Measurements from ENCODE around the gene CRYGB. TPM values are rescaled to one million over a fixed set of nuclear protein-coding genes. Genes with fewer than 3 reads are reported as not detected.

Gene CRYGB
- total and polyA plus RNA-seq, 2 of the 13 experiments (the other 11 are each of a cell fraction or from before 2014, with no cell fraction given), result not detected

- TF ChIP-seq, protein P1, sequence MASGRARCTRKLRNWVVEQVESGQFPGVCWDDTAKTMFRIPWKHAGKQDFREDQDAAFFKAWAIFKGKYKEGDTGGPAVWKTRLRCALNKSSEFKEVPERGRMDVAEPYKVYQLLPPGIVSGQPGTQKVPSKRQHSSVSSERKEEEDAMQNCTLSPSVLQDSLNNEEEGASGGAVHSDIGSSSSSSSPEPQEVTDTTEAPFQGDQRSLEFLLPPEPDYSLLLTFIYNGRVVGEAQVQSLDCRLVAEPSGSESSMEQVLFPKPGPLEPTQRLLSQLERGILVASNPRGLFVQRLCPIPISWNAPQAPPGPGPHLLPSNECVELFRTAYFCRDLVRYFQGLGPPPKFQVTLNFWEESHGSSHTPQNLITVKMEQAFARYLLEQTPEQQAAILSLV (CRISPR knock-in tag; IDR thresholded peaks at IDR 0.05; ENCODE audit: borderline replicate concordance), result no peak
- TF ChIP-seq, protein P2, sequence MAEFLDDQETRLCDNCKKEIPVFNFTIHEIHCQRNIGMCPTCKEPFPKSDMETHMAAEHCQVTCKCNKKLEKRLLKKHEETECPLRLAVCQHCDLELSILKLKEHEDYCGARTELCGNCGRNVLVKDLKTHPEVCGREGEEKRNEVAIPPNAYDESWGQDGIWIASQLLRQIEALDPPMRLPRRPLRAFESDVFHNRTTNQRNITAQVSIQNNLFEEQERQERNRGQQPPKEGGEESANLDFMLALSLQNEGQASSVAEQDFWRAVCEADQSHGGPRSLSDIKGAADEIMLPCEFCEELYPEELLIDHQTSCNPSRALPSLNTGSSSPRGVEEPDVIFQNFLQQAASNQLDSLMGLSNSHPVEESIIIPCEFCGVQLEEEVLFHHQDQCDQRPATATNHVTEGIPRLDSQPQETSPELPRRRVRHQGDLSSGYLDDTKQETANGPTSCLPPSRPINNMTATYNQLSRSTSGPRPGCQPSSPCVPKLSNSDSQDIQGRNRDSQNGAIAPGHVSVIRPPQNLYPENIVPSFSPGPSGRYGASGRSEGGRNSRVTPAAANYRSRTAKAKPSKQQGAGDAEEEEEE (CRISPR knock-in tag; IDR thresholded peaks at IDR 0.05; ENCODE audit: borderline replicate concordance), result no peak
- TF ChIP-seq ZNF570 (CRISPR knock-in tag; IDR thresholded peaks at IDR 0.05; ENCODE audit: borderline replicate concordance) (no peak), TBX2 (CRISPR knock-in tag; IDR thresholded peaks at IDR 0.05; ENCODE audit: borderline replicate concordance) (peak; percentile 89), ZBTB21 (CRISPR knock-in tag; IDR thresholded peaks at IDR 0.05) (no peak), BHLHE40 (IDR thresholded peaks at IDR 0.05; ENCODE audit: low read length) (no peak), BCL6 (CRISPR knock-in tag; IDR thresholded peaks at IDR 0.05) (peak; percentile 33; the same call in 1 of the 2 replicates), DRAP1 (CRISPR knock-in tag; IDR thresholded peaks at IDR 0.05) (peak; percentile 40; the same call in 1 of the 2 replicates), RXRA (CRISPR knock-in tag; IDR thresholded peaks at IDR 0.05) (no peak; the same call in none of the 2 replicates), ZFX (CRISPR knock-in tag; IDR thresholded peaks at IDR 0.05; ENCODE audit: low read depth) (peak; percentile 54), ZNF792 (CRISPR knock-in tag; IDR thresholded peaks at IDR 0.05) (no peak), ONECUT2 (CRISPR knock-in tag; IDR thresholded peaks at IDR 0.05) (no peak), ZNF550 (CRISPR knock-in tag; IDR thresholded peaks at IDR 0.05; ENCODE audit: borderline replicate concordance) (no peak), THYN1 (CRISPR knock-in tag; IDR thresholded peaks at IDR 0.05; ENCODE audit: borderline replicate concordance, low read depth) (no peak), ZNF674 (CRISPR knock-in tag; IDR thresholded peaks at IDR 0.05; ENCODE audit: low read depth) (no peak), HNF4A (CRISPR knock-in tag; IDR thresholded peaks at IDR 0.05) (peak; percentile 93), GABPA (IDR thresholded peaks at IDR 0.05; ENCODE audit: low read depth, low read length) (no peak), GABPA (CRISPR knock-in tag; IDR thresholded peaks at IDR 0.05; ENCODE audit: low read depth) (no peak), CENPT (CRISPR knock-in tag; IDR thresholded peaks at IDR 0.05; ENCODE audit: low read depth) (no peak), DDIT3 (CRISPR knock-in tag; IDR thresholded peaks at IDR 0.05) (no peak)
- TF ChIP-seq, protein P3, sequence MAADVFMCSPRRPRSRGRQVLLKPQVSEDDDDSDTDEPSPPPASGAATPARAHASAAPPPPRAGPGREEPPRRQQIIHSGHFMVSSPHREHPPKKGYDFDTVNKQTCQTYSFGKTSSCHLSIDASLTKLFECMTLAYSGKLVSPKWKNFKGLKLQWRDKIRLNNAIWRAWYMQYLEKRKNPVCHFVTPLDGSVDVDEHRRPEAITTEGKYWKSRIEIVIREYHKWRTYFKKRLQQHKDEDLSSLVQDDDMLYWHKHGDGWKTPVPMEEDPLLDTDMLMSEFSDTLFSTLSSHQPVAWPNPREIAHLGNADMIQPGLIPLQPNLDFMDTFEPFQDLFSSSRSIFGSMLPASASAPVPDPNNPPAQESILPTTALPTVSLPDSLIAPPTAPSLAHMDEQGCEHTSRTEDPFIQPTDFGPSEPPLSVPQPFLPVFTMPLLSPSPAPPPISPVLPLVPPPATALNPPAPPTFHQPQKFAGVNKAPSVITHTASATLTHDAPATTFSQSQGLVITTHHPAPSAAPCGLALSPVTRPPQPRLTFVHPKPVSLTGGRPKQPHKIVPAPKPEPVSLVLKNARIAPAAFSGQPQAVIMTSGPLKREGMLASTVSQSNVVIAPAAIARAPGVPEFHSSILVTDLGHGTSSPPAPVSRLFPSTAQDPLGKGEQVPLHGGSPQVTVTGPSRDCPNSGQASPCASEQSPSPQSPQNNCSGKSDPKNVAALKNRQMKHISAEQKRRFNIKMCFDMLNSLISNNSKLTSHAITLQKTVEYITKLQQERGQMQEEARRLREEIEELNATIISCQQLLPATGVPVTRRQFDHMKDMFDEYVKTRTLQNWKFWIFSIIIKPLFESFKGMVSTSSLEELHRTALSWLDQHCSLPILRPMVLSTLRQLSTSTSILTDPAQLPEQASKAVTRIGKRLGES (CRISPR knock-in tag; IDR thresholded peaks at IDR 0.05; ENCODE audit: borderline replicate concordance), result no peak
- TF ChIP-seq, protein P4, sequence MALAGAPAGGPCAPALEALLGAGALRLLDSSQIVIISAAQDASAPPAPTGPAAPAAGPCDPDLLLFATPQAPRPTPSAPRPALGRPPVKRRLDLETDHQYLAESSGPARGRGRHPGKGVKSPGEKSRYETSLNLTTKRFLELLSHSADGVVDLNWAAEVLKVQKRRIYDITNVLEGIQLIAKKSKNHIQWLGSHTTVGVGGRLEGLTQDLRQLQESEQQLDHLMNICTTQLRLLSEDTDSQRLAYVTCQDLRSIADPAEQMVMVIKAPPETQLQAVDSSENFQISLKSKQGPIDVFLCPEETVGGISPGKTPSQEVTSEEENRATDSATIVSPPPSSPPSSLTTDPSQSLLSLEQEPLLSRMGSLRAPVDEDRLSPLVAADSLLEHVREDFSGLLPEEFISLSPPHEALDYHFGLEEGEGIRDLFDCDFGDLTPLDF (CRISPR knock-in tag; IDR thresholded peaks at IDR 0.05), result no peak
Observed at GRCh38 chr2:208135794-208136715, 9.9 kb downstream of the CRYGB start (continued).

Measured in HepG2 (cell line).